Measurements from ENCODE around the gene PHETA1. TPM values are rescaled to one million over a fixed set of nuclear protein-coding genes. Genes with fewer than 3 reads are reported as not detected.
A peak's percentile ranks its signal among the peaks of the same experiment; 100 is the strongest.

PHETA1 gene
- total and polyA plus RNA-seq, 5 donors = 8.0 to 11.6 (median 9.1) TPM

DNA sequence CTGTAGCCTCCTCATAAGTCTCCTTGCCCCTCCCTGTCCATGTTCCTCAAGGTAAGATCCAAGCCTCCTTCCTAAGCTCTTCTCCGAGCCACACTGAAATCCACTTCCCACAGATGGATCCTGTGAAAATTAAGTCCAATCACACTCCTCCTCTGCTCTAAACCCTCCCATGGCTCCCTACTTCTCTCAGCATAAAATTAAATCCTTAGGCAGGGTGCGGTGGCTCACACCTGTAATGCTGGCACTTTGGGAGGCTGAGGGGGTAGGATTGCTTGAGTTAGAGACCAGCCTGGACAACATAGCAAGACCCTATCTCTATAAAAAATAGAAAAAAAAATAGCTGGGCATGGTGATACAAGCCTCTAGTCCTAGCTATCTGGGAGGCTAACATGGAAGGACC is 2.3 kb downstream of the PHETA1 start:
- no peaks in the 10 kb centered on the region for H3K27me3 ChIP-seq (ENCODE audit: control insufficient read depth, insufficient read depth)
- H3K9me3 ChIP-seq (ENCODE audit: control insufficient read depth, low read length) = no peaks in the 10 kb centered on the region
- 97% methylated on average over 2 of the region's 2 CpGs for WGBS

DNA sequence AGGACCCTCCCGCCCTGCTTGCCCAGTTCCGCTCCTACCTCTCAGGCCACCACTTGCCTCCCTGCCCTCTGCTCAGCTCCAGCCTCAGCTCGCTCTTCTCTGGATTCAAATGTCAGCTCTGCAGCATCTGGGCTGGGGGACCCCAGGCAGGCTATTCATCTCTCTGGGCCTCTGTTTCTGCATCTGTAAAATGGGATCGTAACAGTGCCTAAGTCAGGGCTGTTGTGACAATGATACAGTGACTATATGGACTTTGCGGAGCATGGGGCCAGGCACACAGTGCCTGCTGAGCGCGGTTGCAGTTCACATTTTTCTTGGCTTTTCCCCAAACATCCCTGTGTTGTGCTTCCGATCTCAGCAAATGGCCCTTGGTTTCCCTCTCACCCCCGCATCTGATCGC is 2.8 kb downstream of the PHETA1 start:
- 93% methylated on average over 10 of the region's 10 CpGs for WGBS
- Histone ChIP-seq H3K27me3 (ENCODE audit: control insufficient read depth, insufficient read depth) (no peaks in the 10 kb centered on the region), H3K4me3 (ENCODE audit: low read length) (no peak overlapping the region), H3K27ac (ENCODE audit: low read length) (no peak overlapping the region), H3K4me1 (ENCODE audit: control insufficient read depth, insufficient read depth, low read length) (no peaks in the 10 kb centered on the region), H3K9me3 (ENCODE audit: control insufficient read depth, low read length) (no peaks in the 10 kb centered on the region)
- ATAC-seq = no peak
- intact Hi-C loops (cut with DNase I) = no loop called here
- DNase-seq = no peak

More for the DNA sequence above, 2.3 kb downstream of the PHETA1 start:
- ATAC-seq = no peak
- DNase-seq = no peak
- intact Hi-C loops (cut with DNase I) = no loop called here
- no peaks in the 10 kb centered on the region for H3K4me1 ChIP-seq (ENCODE audit: control insufficient read depth, insufficient read depth, low read length)
- H3K4me3 ChIP-seq (ENCODE audit: low read length) = no peak overlapping the region
- no peak overlapping the region for H3K27ac ChIP-seq (ENCODE audit: low read length)

DNA sequence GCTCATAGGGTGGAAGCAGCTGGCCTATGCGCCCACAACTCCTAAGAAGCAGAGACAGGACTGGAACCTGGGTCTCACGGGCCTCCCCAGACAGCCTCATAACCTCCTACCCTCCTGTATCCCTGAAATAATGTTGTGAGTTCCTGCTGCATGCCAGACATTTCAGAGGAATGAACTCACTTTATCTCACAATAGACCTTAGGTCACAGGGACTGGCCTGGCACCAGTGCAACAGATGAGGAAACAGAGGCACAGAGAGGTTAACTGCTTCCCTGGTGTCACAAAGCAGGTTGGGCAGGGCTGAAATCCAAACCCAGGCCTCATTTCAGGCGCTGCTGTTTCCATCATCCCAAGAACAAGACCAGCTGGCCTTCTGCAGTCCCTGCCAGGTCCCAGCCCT is 5.3 kb downstream of the PHETA1 start:
- no peaks in the 10 kb centered on the region for H3K27me3 ChIP-seq (ENCODE audit: control insufficient read depth, insufficient read depth)
- H3K9me3 ChIP-seq (ENCODE audit: control insufficient read depth, low read length) = no peaks in the 10 kb centered on the region
- H3K4me3 ChIP-seq (ENCODE audit: low read length) = no peak overlapping the region
- DNase-seq (no peak), ATAC-seq (no peak)
- intact Hi-C loops (cut with DNase I) = no loop called here
- no peaks in the 10 kb centered on the region for H3K4me1 ChIP-seq (ENCODE audit: control insufficient read depth, insufficient read depth, low read length)
- H3K27ac ChIP-seq (ENCODE audit: low read length) = no peak overlapping the region
- WGBS = 72% methylated on average over 3 of the region's 3 CpGs

DNA sequence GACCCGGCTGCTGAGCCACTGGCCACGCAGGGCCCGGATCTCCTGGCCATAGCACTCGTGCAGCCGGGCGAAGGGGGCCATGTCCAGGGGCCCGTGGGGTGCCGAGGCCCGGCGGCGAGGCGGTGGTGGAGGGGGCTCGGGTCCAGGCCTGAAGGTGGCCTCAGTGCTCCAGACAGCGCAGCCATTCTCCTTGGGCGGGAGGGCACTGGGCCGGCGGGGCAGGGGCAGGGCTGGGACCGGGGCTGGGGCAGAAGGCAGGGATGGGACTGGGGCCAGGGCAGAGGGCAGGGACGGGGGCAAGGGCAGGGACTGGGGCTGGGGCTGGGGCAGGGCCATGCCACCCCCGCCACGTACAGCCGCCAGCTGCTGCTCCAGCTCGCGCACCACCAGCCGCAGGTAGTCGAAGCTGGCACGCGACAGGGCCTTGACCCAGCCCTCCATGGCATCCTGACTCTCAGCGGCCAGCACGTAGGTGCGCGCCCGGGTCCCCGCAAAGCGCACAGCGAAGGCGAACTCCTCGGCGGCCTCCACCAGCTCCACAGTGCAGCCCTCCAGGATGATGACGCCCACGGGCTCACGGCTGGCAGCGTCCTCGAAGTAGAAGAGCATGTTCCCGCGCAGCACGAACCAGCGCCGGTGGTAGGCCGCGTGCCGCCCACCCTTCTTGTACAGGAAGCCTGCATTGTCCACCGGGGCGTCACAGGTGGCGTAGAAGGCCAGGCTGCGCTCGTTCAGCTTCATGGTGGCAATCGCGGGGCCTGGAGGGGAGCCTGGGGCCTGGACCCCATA is 6.0 kb downstream of the PHETA1 start:
- 95% methylated on average over 59 of the region's 59 CpGs for WGBS
- no peaks in the 10 kb centered on the region for H3K4me1 ChIP-seq (ENCODE audit: control insufficient read depth, insufficient read depth, low read length)
- ATAC-seq = peak; percentile 3

DNA sequence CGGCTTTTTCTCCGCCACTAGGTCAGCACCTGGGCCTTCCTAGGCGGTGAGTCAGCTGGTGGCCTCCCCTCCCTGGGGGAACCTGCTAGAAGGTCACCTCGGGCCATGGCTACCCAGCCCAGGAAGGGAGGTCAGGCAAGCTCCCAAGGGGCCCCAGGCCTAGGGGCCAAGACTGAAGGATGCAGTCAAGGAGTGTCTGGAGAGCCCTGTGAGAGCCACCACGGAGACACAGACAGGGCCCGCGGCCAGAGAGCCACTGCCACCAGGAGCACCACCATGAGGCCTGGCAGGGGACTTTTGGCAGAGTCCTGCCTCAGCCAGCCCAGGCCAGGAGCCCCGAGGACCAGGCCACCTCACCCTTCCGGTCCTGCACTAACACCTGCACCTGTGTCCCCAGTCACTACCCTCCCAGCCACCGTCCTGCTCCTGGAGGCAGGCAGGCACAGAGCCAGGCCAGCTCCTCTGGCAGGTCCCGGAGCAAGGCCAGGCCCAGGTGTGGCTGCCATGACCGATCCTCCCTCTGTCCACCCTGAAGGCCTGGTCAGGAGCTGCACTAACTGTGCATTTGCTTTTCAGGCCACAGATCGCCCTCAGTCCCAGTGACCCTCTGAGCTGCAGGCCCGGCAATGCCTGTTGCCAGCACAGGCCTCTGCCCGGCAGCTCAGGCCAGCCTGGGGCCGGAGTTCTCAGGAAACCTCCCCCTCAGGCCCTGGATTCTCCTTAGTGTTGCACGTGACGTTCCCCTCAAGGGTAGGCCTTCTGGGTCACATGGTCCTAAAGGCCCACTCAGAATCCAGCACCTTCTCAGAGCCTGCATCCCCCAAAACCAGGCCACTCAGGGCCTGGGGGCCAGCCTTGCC is 6.9 kb downstream of the PHETA1 start:
- Histone ChIP-seq H3K4me1 (ENCODE audit: control insufficient read depth, insufficient read depth, low read length) (no peaks in the 10 kb centered on the region), H3K27ac (ENCODE audit: low read length) (no peak overlapping the region), H3K9me3 (ENCODE audit: control insufficient read depth, low read length) (no peaks in the 10 kb centered on the region), H3K27me3 (ENCODE audit: control insufficient read depth, insufficient read depth) (no peaks in the 10 kb centered on the region), H3K4me3 (ENCODE audit: low read length) (no peak overlapping the region)
- peak; percentile 33 to 42 for ATAC-seq
- intact Hi-C loops (cut with DNase I) = no loop called here
- DNase-seq = peak in 1 of 3 donors; percentile 61
- WGBS = 53% methylated on average over 18 of the region's 18 CpGs

More for the DNA sequence above, 6.0 kb downstream of the PHETA1 start:
- H3K27me3 ChIP-seq (ENCODE audit: control insufficient read depth, insufficient read depth) = no peaks in the 10 kb centered on the region
- intact Hi-C loops (cut with DNase I) = no loop called here
- no peaks in the 10 kb centered on the region for H3K9me3 ChIP-seq (ENCODE audit: control insufficient read depth, low read length)
- DNase-seq = peak in 2 of 3 donors; percentile 58 to 70
- H3K4me3 ChIP-seq (ENCODE audit: low read length) = no peak overlapping the region
- no peak overlapping the region for H3K27ac ChIP-seq (ENCODE audit: low read length)

DNA sequence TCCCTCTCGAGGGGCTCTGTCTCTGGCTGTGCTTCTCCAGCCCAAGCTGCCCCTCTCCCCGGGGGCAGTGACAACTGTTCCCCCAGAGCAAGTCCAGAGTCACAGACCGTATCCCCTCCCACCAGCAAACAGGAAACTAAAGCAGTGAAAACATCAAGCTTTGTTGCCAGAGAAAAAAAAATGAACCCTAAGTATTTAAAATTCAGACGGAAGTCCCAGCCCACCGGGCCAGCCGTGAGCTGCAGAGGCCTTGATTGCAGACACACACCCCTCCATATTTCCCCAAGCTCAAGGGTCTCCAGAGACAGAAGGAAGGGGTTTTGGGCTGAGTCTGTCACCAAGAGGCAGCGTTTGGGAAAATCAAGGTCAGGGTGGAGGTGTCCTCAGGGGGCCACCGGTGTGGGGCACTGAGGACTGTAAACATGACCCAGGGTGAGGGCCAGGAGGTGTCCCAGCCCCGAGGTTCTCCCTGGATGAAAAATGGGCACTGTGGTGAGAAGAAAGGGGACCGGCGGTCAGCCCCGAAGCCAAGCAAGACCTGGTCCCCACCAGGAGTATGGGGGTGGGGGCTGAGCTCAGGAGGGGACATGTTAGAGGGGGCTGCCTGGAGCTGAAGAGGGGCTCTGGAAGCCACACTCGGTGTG is 7.7 kb downstream of the PHETA1 start:
- Histone ChIP-seq H3K27ac (ENCODE audit: low read length) (no peak overlapping the region), H3K27me3 (ENCODE audit: control insufficient read depth, insufficient read depth) (no peaks in the 10 kb centered on the region)
- intact Hi-C loops (cut with DNase I) = no loop called here

DNA sequence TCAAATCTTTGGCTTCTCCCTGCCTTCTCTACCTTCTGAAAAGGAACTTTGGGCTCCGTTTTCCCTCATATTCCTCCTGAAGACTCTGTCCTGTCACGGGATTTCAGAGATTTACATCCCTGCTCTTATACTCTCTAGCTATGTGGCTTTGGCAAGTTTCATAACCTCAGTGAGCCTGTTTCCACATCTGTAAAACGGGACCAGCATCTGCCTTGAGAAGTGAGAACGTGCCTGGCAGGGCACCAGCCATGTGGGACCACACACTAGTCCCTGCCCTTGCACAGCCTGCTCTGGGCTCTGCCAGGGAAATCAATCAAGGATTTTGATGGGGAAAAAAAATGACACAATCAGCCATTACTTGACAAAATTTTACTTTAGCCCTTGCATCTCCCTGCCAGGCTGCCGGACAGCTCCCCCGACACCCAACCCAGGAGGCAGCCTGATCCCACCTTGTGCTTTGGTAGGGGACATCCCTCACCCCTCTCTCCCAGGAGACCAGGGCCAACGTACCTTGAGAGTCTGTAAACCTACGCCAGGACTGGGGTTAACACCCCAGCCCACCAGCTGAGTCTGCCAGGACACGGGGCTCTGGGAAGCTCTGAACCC is 8.5 kb downstream of the PHETA1 start:
- ATAC-seq (no peak), DNase-seq (peak in 1 of 3 donors; percentile 46)
- H3K4me1 ChIP-seq (ENCODE audit: control insufficient read depth, insufficient read depth, low read length) = no peaks in the 10 kb centered on the region
- H3K9me3 ChIP-seq (ENCODE audit: control insufficient read depth, low read length) = no peaks in the 10 kb centered on the region
- H3K27me3 ChIP-seq (ENCODE audit: control insufficient read depth, insufficient read depth) = no peaks in the 10 kb centered on the region
- no peak overlapping the region for H3K4me3 ChIP-seq (ENCODE audit: low read length)
- H3K27ac ChIP-seq (ENCODE audit: low read length) = no peak overlapping the region
- 70% methylated on average over 9 of the region's 9 CpGs for WGBS
- intact Hi-C loops (cut with DNase I) = no loop called here

More for the DNA sequence above, 7.7 kb downstream of the PHETA1 start:
- H3K9me3 ChIP-seq (ENCODE audit: control insufficient read depth, low read length) = no peaks in the 10 kb centered on the region
- DNase-seq = no peak
- ATAC-seq = no peak
- H3K4me3 ChIP-seq (ENCODE audit: low read length) = no peak overlapping the region
- WGBS = 50% methylated on average over 13 of the region's 13 CpGs
- H3K4me1 ChIP-seq (ENCODE audit: control insufficient read depth, insufficient read depth, low read length) = no peaks in the 10 kb centered on the region

DNA sequence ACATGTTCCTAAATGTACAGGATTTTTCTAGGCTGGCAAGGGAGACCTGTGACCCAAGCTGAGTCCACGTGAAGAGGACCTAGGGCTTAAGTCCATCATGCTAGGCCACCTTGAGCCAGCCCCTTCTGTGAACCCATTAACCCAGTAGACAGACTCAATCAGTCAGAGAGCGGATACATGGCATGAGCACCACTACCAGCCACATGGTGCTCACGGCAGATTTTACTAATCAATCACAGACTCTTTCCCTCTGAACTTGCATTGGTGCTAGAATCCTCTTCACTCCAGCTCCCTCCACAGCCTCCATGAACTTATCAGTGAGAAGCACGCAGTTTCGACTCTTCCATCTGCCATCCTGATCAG is 9.0 kb downstream of the PHETA1 start:
- Histone ChIP-seq H3K27ac (ENCODE audit: low read length) (no peak overlapping the region), H3K9me3 (ENCODE audit: control insufficient read depth, low read length) (no peaks in the 10 kb centered on the region), H3K4me3 (ENCODE audit: low read length) (no peak overlapping the region), H3K27me3 (ENCODE audit: control insufficient read depth, insufficient read depth) (no peaks in the 10 kb centered on the region), H3K4me1 (ENCODE audit: control insufficient read depth, insufficient read depth, low read length) (no peaks in the 10 kb centered on the region)
- no peak for DNase-seq
- 61% methylated on average over 5 of the region's 5 CpGs for WGBS
- intact Hi-C loops (cut with DNase I) = no loop called here
- ATAC-seq = no peak

DNA sequence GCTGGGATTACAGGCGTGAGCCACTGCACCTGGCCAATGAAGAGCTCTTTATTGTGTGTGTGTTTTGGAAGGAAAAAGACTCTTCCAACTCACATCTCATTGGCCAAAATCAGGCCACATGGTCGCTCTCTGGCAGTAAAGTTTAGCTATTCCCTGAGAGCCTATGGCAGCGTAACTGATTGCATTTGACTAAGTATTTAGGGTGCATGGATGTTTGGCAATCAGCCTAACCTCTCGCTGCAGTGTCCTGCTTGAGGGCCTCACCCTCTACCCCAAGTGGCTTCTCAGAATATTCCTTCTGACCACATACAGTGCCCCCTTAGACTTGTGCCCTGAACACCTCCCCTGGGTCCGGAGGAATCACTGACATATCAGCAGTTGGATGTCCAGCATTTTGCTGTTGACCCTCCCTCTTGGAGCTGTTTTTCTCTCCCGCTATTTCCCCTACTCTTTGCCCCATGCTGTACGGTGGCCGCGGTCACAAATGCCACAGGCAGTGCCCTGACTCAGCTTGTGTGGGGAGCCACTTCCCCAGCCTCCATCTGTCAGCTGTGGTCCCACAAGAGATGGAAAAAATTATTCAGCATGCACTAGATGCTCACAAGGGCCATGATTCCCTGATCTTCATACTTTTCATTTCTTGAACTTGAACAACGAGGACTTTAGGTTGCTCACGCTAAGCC is 9.5 kb downstream of the PHETA1 start:
- Histone ChIP-seq H3K4me1 (ENCODE audit: control insufficient read depth, insufficient read depth, low read length) (no peaks in the 10 kb centered on the region), H3K9me3 (ENCODE audit: control insufficient read depth, low read length) (no peaks in the 10 kb centered on the region), H3K4me3 (ENCODE audit: low read length) (no peak overlapping the region), H3K27me3 (ENCODE audit: control insufficient read depth, insufficient read depth) (no peaks in the 10 kb centered on the region), H3K27ac (ENCODE audit: low read length) (no peak overlapping the region)
- ATAC-seq (no peak), DNase-seq (peak in 1 of 3 donors; percentile 43)
- intact Hi-C loops (cut with DNase I) = no loop called here
- 64% methylated on average over 11 of the region's 11 CpGs for whole genome bisulfite sequencing

DNA sequence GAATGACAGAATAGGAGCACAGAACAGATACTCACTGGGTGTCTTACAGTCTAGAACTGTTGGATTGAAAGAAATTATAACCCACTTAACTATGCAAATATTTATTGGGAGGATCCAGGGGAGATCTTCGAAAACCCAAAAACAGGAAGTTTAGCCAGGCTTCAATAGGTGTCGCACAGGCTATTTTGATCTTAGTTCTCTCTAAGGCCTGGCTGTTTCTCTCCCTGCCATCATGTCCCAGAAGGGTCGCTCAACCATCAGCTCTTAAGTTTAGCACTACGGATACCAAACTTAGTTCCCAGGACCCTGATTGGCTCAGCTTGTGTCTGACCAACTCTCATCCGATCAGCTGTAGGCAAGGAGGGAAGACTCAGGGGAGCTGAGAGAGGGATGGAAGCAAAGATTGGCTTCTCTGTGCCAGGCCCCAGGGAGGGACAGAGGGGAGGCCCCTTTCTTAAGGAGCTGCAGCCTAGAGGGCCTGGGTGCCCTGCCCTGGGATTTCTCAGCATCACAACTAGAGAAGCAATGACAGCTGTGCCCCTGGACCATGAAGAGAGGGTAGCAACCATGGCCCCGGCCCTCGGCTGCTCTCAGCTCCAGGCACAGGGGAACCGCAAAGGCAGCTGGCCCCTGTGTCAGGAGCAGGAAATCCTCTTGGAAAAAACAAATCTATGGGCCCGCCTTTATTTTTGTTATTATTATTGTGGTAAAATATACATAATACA is 13.5 kb downstream of the PHETA1 start:
- H3K4me1 ChIP-seq (ENCODE audit: control insufficient read depth, insufficient read depth, low read length) = no peaks in the 10 kb centered on the region
- no peaks in the 10 kb centered on the region for H3K27me3 ChIP-seq (ENCODE audit: control insufficient read depth, insufficient read depth)
- no peak overlapping the region for H3K27ac ChIP-seq (ENCODE audit: low read length)
- 77% methylated on average over 9 of the region's 9 CpGs for WGBS
- no peak overlapping the region for H3K4me3 ChIP-seq (ENCODE audit: low read length)
- DNase-seq (no peak), ATAC-seq (no peak)
- intact Hi-C loops (cut with DNase I) = no loop called here
- H3K9me3 ChIP-seq (ENCODE audit: control insufficient read depth, low read length) = no peaks in the 10 kb centered on the region

All from right cardiac atrium (tissue), 5 donors.